Psoas muscle (tissue), 8 donors: ENCODE results near the gene MAU2. TPM values are rescaled to one million over a fixed set of nuclear protein-coding genes. Genes with fewer than 3 reads are reported as not detected.

Experiments used
- ATAC-seq, 4 donors: fragments of 200-7000 bp; cut with Tn5 transposase; one replicate each; pipeline ENCODE4 v1.9.1; 2020; ENCODE audit warnings: moderate library complexity in 3 of 4, mild to moderate bottlenecking in 2 of 4
- DNase-seq, 2 donors: peaks; one replicate each; pipeline ENCODE4 v3.0.0-alpha.2; 2020
- H3K27ac ChIP-seq: fragments of 200-600 bp; one replicate; pipeline ENCODE4 v1.8.0; 2022
- H3K27me3 ChIP-seq, 3 donors: fragments of 200-600 bp in 1 of 3; one replicate each; pipeline versions ENCODE4 v1.6.1 to v1.8.0; 2013 to 2022; ENCODE audit warnings: low read length in 2 of 3, mild to moderate bottlenecking in 2 of 3, moderate library complexity in 1 of 3; ENCODE audit not compliant: insufficient read depth in 3 of 3
- H3K36me3 ChIP-seq, 2 donors: fragments of 200-600 bp in 1 of 2; one replicate each; pipeline versions ENCODE4 v1.6.1 to v1.8.0; 2013 to 2022; ENCODE audit warnings: low read depth in 1 of 2, mild to moderate bottlenecking in 1 of 2, moderate library complexity in 1 of 2; ENCODE audit not compliant: insufficient read depth in 1 of 2
- H3K4me1 ChIP-seq: fragments of 200-600 bp; one replicate; pipeline ENCODE4 v1.8.0; 2022
- H3K4me3 ChIP-seq: fragments of 200-600 bp; one replicate; pipeline ENCODE4 v1.8.0; 2022; ENCODE audit warnings: mild to moderate bottlenecking
- H3K9me3 ChIP-seq: fragments of 200-600 bp; one replicate; pipeline ENCODE4 v1.8.0; 2022
- CTCF ChIP-seq: fragments of 200-600 bp; IDR thresholded peaks from one replicate; pipeline ENCODE4 v1.8.0; 2022; ENCODE audit warnings: antibody characterized with exemption
- WGBS, 3 donors: extraction: QIAGEN DNeasy Blood & Tissue Kit; methylation state at CpG; one replicate each; pipeline versions ENCODE4 v1.1.6 to v1.1.7; 2013; 5-methylcytosine and 5-hydroxymethylcytosine counted together
- intact Hi-C, 2 donors: fragments of 100-400 bp; cut with DNase I; formaldehyde crosslinking; loops; one replicate each; pipeline versions ENCODE4 v1.11.0 to v1.14.2; 2022
- polyA plus RNA-seq, 3 donors: library from polyadenylated mRNA; stranded (reverse); fragments of 200-250 nt; gene quantifications; one replicate each; pipeline ENCODE4 v1.2.3, GENCODE V29; 2013
- total RNA-seq, 4 donors: library from RNA; stranded (reverse); fragmentation: NEBNext Ultra II Directional in 2 of 4; extraction: Animal tissue kit (Norgen Biotek cat#: 25700) in 2 of 4; gene quantifications; one replicate each; pipeline versions ENCODE4 v1.2.1 to v1.2.4, GENCODE V29; 2021 to 2023
- donor health status: healthy with polysubstance abuse.
- donor health status: DM: no; HTN: no; CAD: no; lungs with moderate emphysema.
- donor health status: Bipolar disorder and iron deficiency.
- donor health status: healthy.
- donor health status: DM: yes; HTN: yes; CAD: no.
- donor health status: DM: no; HTN: no; CAD: no.
- donor health status: DM: no; HTN: no; CAD: no.
- donor health status: DM: yes; HTN: yes; CAD: no.

Gene MAU2
- total and polyA plus RNA-seq, 7 donors, result 12.3 to 55.1 (median 26.2) TPM

- Histone ChIP-seq H3K4me3 (no peak overlapping the region), H3K9me3 (no peaks in the 10 kb centered on the region), H3K27me3 (no peaks in the 10 kb centered on the region), H3K36me3 (peaks cover 9 to 100% of the 10 kb centered on the region in 2 donors), H3K4me1 (no peaks in the 10 kb centered on the region), H3K27ac (no peak overlapping the region)
- ATAC-seq (no peak), DNase-seq (no peak)
- 57 to 61% (median 58%) methylated on average over 7 of the region's 7 CpGs for WGBS, 3 donors
- no peak for TF ChIP-seq CTCF
- intact Hi-C loops, result no loop called here
Observed at GRCh38 chr19:19343016-19343362, 22.4 kb downstream of the MAU2 start.

GRCh38 chr19:19343762-19344161 is 23.1 kb downstream of the MAU2 start:
- TF ChIP-seq CTCF, result no peak
- no peaks in the 10 kb centered on the region for H3K27me3 ChIP-seq
- no peaks in the 10 kb centered on the region for H3K9me3 ChIP-seq
- no peaks in the 10 kb centered on the region for H3K4me1 ChIP-seq
- peaks cover 9 to 100% of the 10 kb centered on the region in 2 donors for H3K36me3 ChIP-seq
- intact Hi-C loops, result no loop called here
- no peak overlapping the region for H3K27ac ChIP-seq
- no peak for ATAC-seq
- 89 to 92% (median 91%) methylated on average over 14 of the region's 14 CpGs for WGBS, 3 donors
- no peak overlapping the region for H3K4me3 ChIP-seq
- no peak for DNase-seq

GRCh38 chr19:19345232-19345631 is 24.6 kb downstream of the MAU2 start:
- H3K4me1 ChIP-seq, result no peaks in the 10 kb centered on the region
- 88 to 90% (median 89%) methylated on average over 21 of the region's 21 CpGs for WGBS, 3 donors
- DNase-seq (no peak), ATAC-seq (no peak)
- no peaks in the 10 kb centered on the region for H3K9me3 ChIP-seq
- peaks cover 9 to 100% of the 10 kb centered on the region in 2 donors for H3K36me3 ChIP-seq
- H3K4me3 ChIP-seq, result no peak overlapping the region
- no peaks in the 10 kb centered on the region for H3K27me3 ChIP-seq
- H3K27ac ChIP-seq, result no peak overlapping the region
- intact Hi-C loops, result no loop called here
- TF ChIP-seq CTCF, result no peak

- Histone ChIP-seq H3K27me3 (no peaks in the 10 kb centered on the region), H3K4me3 (no peak overlapping the region), H3K27ac (no peak overlapping the region), H3K4me1 (no peaks in the 10 kb centered on the region), H3K36me3 (peaks cover 9 to 99% of the 10 kb centered on the region in 2 donors), H3K9me3 (no peaks in the 10 kb centered on the region)
- ATAC-seq (no peak), DNase-seq (no peak)
- TF ChIP-seq CTCF, result no peak
- intact Hi-C loops, result no loop called here
- 92 to 95% (median 93%) methylated on average over 10 to 11 of the region's 11 CpGs for WGBS, 3 donors
Observed at GRCh38 chr19:19345970-19346369, 25.3 kb downstream of the MAU2 start.

- no peak overlapping the region for H3K27ac ChIP-seq
- no peak for DNase-seq
- peaks cover 9 to 99% of the 10 kb centered on the region in 2 donors for H3K36me3 ChIP-seq
- WGBS, 3 donors, result 90 to 93% (median 91%) methylated on average over 8 to 10 of the region's 10 CpGs
- intact Hi-C loops, result no loop called here
- TF ChIP-seq CTCF, result no peak
- H3K9me3 ChIP-seq, result no peaks in the 10 kb centered on the region
- no peak for ATAC-seq
- H3K4me1 ChIP-seq, result no peaks in the 10 kb centered on the region
- no peaks in the 10 kb centered on the region for H3K27me3 ChIP-seq
- no peak overlapping the region for H3K4me3 ChIP-seq
Observed at GRCh38 chr19:19347401-19348110, 26.9 kb downstream of the MAU2 start.
